BE2C (cell line): ENCODE data around the gene WDR53.

Experiments
- DNase-seq: peaks from one replicate; pipeline ENCODE4 v3.0.0-alpha.2; 2020
- H3K27me3 ChIP-seq: fragments of 250-450 bp; sonication (Bioruptor Pico); 2 replicates; pipeline ENCODE4 v1.5.1; 2020; ENCODE audit warnings: mild to moderate bottlenecking
- H3K36me3 ChIP-seq: fragments of 250-450 bp; sonication (Bioruptor Pico); 2 replicates; pipeline ENCODE4 v1.5.1; 2020; ENCODE audit warnings: mild to moderate bottlenecking
- H3K4me1 ChIP-seq: fragments of 250-450 bp; sonication (Bioruptor Pico); 2 replicates; pipeline ENCODE4 v1.5.1; 2020
- H3K4me3 ChIP-seq: 2 replicates; pipeline ENCODE4 v1.5.1; 2011; ENCODE audit warnings: low read depth, low read length
- H3K9me3 ChIP-seq: fragments of 250-450 bp; sonication (Bioruptor Pico); 2 replicates; pipeline ENCODE4 v1.5.1; 2020
- CTCF ChIP-seq: IDR thresholded peaks from 2 replicates; pipeline ENCODE4 v1.5.1; 2012; ENCODE audit warnings: mild to moderate bottlenecking, low read depth, low read length

WDR53 gene

DNA sequence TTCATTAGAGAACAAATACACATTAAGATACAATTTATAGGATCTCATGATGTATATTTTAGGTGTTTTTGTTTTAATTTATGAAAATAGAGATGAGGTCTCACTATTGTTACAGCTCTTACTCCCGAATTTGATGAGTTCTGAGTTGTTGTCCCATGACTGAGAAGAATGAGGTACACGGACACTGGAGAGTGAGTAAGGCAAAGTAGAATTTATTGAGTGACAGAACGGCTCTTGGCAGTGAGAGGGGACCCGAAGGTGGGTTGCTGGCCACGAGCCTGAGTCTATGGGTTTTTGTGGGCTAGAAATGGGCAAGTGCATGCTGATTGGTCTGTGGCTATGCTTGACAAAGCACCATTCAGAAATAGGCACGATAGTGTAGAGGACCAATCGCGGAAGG is 61.7 kb downstream of the WDR53 start:
- no peak for DNase-seq
- no peak for TF ChIP-seq CTCF
- no peaks in the 10 kb centered on the region for H3K36me3 ChIP-seq
- no peaks in the 10 kb centered on the region for H3K9me3 ChIP-seq
- no peaks in the 10 kb centered on the region for H3K4me1 ChIP-seq
- H3K27me3 ChIP-seq, result no peaks in the 10 kb centered on the region
- H3K4me3 ChIP-seq, result no peak overlapping the region

DNA sequence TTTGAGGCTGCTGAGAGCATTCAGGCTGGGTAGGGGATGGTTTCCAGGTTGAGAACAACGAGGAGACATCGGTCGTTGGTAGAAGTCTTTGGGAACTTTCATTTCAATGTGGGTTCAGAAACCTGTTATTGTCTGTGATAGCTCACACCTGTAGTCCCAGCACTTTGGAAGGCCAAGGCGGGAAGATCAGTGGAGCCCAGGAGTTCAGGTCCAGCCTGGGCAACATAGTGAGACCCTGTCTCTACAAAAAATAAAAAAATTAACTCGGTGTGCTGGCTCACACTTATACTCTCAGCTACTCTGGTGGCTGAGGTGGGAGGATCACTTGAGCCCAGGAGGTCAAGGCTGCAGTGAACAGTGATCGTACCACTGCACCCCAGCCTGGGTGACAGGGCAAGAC is 63.8 kb downstream of the WDR53 start:
- H3K4me1 ChIP-seq, result no peaks in the 10 kb centered on the region

More for the DNA sequence above, 63.8 kb downstream of the WDR53 start:
- Histone ChIP-seq H3K4me3 (no peak overlapping the region), H3K27me3 (no peaks in the 10 kb centered on the region), H3K9me3 (no peaks in the 10 kb centered on the region), H3K36me3 (peaks cover 3% of the 10 kb centered on the region)
- TF ChIP-seq CTCF, result no peak
- no peak for DNase-seq
